ENCODE results near the gene CRTAC1. TPM values are rescaled to one million over a fixed set of nuclear protein-coding genes. Genes with fewer than 3 reads are reported as not detected.

CRTAC1 gene
- total RNA-seq, 4 donors from 2014 or later, result 0.48 to 1.1 (median 1.0) TPM

GRCh38 chr10:97919012-97919411 lies 111.4 kb downstream of the CRTAC1 start:
- no peak for DNase-seq (ENCODE audit: low spot score)
- no peak for ATAC-seq (ENCODE audit: low FRiP score)
- TF ChIP-seq CTCF (IDR thresholded peaks at IDR 0.05), result no peak

- DNase-seq (ENCODE audit: low spot score) (no peak), ATAC-seq (ENCODE audit: low FRiP score) (no peak)
- no peak for TF ChIP-seq CTCF (IDR thresholded peaks at IDR 0.05)
Measured at GRCh38 chr10:97916586-97916985, 113.8 kb downstream of the CRTAC1 start.

- TF ChIP-seq CTCF (IDR thresholded peaks at IDR 0.05), result no peak
- DNase-seq (ENCODE audit: low spot score) (no peak), ATAC-seq (ENCODE audit: low FRiP score) (no peak)
Measured at GRCh38 chr10:97915346-97916131, 114.9 kb downstream of the CRTAC1 start.

GRCh38 chr10:97914837-97915211 lies 115.6 kb downstream of the CRTAC1 start:
- ATAC-seq (ENCODE audit: low FRiP score) (peak; percentile 65), DNase-seq (ENCODE audit: low spot score) (peak; percentile 64)
- TF ChIP-seq CTCF (IDR thresholded peaks at IDR 0.05), result peak in 1 of 3 donors; percentile 16

- DNase-seq (ENCODE audit: low spot score), result no peak
- no peak for TF ChIP-seq CTCF (IDR thresholded peaks at IDR 0.05)
- no peak for ATAC-seq (ENCODE audit: low FRiP score)
Measured at GRCh38 chr10:97914171-97914836, 116.1 kb downstream of the CRTAC1 start.

- ATAC-seq (ENCODE audit: low FRiP score) (no peak), DNase-seq (ENCODE audit: low spot score) (no peak)
- no peak for TF ChIP-seq CTCF (IDR thresholded peaks at IDR 0.05)
Measured at GRCh38 chr10:97913614-97914013, 116.8 kb downstream of the CRTAC1 start.

- no peak for TF ChIP-seq CTCF (IDR thresholded peaks at IDR 0.05)
- DNase-seq (ENCODE audit: low spot score) (no peak), ATAC-seq (ENCODE audit: low FRiP score) (no peak)
Measured at GRCh38 chr10:97913193-97913592, 117.2 kb downstream of the CRTAC1 start.
